HCT116 (cell line): ENCODE results near the gene EEF1A2.

ENCODE experiments used
- ATF3 ChIP-seq: IDR thresholded peaks from 2 replicates; pipeline ENCODE4 v1.6.1; 2012
- CEBPB ChIP-seq: IDR thresholded peaks from 2 replicates; pipeline ENCODE4 v1.6.1; 2012; ENCODE audit warnings: low read depth
- CTCF ChIP-seq, 3 experiments: fragments of 200-600 bp in 1 of 3; sonication (generic) in 1 of 3; IDR thresholded peaks in 2 of 3; conservative IDR thresholded peaks in 1 of 3; 2 replicates each; pipeline ENCODE4 v1.5.1; 2012 to 2017; ENCODE audit warnings: low read depth in 2 of 3, low read length in 2 of 3, antibody characterized with exemption in 1 of 3, borderline replicate concordance in 1 of 3, control low read depth in 1 of 3, mild to moderate bottlenecking in 1 of 3, mixed read lengths in 1 of 3, mixed run types in 1 of 3, moderate library complexity in 1 of 3; ENCODE audit not compliant: insufficient read depth in 1 of 3
- EGR1 ChIP-seq: IDR thresholded peaks from 2 replicates; pipeline ENCODE4 v1.6.1; 2012; ENCODE audit warnings: low read depth
- EZH2phosphoT487 ChIP-seq: fragments of 200-600 bp; IDR thresholded peaks from 2 replicates; pipeline ENCODE4 v1.6.1; 2018; ENCODE audit warnings: antibody characterized with exemption, borderline replicate concordance
- POLR2AphosphoS5 ChIP-seq: IDR thresholded peaks from 2 replicates; pipeline ENCODE4 v1.6.1; 2011; ENCODE audit warnings: mild to moderate bottlenecking, low read depth, low read length, moderate library complexity
- SIN3A ChIP-seq: IDR thresholded peaks from 2 replicates; pipeline ENCODE4 v1.6.1; 2012; ENCODE audit warnings: low read depth
- SRF ChIP-seq: IDR thresholded peaks from 2 replicates; pipeline ENCODE4 v1.6.1; 2012; ENCODE audit warnings: low read depth
- YY1 ChIP-seq: IDR thresholded peaks from 2 replicates; pipeline ENCODE4 v1.6.1; 2011; ENCODE audit warnings: low read length, low read depth, moderate library complexity, mild to moderate bottlenecking; ENCODE audit not compliant: insufficient replicate concordance; ENCODE audit errors: extremely low read depth

GRCh38 chr20:63536241-63536977 lies 37.5 kb upstream of the EEF1A2 start:
- TF ChIP-seq POLR2AphosphoS5 (peak; percentile 38; the same call in 1 of the 2 replicates), YY1 (no peak), EZH2phosphoT487 (no peak), CTCF (IDR thresholded peaks at IDR 0.05 in 2 of 3, conservative IDR thresholded peaks at IDR 0.05 in 1 of 3; ENCODE audit: borderline replicate concordance in 1 of 3, insufficient read depth in 1 of 3, low read depth in 2 of 3, low read length in 2 of 3) (no peak), CEBPB (no peak), ATF3 (no peak), SRF (no peak), SIN3A (no peak), EGR1 (no peak)
